HG03558 (cell line): ENCODE results near the gene ABCA2.

ENCODE experiments used
- ATAC-seq: cut with Tn5 transposase; IDR thresholded peaks from one replicate; pipeline ENCODE4 v1.9.1; 2021; ENCODE audit warnings: moderate number of reproducible peaks; ENCODE audit not compliant: unreplicated experiment; ENCODE audit errors: extremely low read depth

Gene ABCA2

DNA sequence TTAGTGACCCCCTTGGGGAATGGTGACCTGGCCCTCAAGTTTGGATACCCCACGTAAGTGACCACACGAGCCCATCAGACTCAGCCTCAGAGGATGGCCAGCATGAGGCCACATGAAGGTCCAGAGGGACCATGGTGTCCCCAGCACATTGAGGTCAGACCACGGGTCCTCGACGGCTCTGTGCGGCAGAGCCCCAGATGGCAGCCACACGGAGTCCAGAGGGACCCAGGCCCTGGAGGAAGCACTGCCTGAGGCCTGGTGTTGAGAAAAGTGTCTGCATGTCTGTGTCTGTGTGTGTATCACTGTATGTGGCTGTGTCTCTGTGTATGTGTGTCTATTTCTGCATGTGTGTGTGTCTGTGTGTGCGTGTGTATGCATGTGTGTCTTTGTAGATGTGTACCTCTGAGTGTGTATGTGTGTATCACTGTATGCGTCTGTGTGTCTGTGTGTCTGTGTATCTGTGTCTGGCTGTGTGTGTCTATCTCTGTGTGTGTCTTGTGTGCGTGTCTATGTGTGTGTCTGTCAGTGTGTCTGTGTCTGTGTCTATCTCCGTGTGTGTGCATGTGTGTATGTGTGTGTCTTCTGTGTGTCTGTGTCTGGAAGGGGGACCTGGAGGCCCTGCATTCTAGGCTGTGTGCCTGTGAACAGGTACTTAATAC lies 44.3 kb downstream of the ABCA2 start:
- ATAC-seq, result no peak

DNA sequence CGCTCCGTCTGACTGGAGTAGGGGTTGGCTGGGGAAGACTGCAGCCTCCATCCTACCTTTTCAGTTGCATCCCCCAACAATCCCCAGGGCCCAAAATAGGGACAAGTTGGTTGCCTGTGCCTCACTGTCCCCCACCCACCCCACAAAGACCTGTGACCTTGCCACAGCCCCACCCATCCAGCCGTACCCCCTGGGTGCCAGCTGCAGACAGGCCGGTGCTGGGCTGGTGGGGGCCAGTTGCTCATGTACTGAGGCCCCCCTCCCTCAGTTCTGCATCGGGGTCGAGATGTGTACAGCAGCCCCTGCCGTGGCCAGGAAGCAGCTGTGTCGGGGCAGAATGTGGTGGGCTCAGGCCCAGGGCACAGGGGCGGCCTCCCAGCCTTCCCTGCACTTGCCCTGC lies 44.9 kb downstream of the ABCA2 start:
- ATAC-seq, result no peak

DNA sequence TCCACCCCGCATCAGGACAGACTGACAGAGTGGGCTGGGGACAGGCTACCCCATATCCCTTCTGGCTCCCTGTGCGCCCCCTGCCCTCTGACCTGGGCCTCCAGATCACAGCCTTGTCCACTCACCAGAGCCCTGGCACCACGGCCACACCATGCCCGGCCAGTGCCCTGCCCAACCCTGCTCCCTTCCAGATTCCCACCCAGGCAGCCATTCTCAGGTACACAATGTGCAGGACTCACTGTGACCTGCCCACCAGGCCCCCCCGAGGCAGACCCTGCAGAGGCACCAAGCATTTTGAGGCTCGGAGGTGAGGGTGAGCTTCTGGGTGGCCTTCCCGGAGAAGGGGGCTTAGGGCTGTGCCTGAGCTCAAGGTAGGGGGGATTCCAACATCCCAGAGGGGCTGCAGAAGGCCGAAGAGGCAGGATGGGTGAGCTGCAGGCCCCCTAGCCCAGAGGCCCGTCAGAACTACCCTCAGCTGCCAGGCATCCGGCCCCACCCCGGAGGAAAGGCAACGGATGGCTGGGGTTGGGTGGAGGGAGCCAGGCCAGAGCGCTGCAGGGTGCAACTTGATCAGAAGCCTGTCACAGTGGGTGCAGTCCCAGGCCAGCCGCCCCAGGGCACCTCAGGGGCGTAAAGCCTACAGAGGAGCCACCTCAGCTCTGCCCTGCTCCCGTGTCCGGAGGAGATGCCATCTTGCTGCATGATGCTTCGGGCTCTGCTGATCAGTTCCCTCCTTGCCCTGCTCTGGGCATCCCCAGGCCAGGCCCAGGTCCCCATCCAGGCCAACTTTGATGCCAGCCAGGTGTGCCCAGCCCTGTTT lies 45.6 kb downstream of the ABCA2 start, which contains the start of gene LCNL1:
LCNL1 (plus strand) TSS at position 762 of the 820 bp plus-strand sequence. CDS start 594 bp downstream, outside the sequence.
- no peak for ATAC-seq

DNA sequence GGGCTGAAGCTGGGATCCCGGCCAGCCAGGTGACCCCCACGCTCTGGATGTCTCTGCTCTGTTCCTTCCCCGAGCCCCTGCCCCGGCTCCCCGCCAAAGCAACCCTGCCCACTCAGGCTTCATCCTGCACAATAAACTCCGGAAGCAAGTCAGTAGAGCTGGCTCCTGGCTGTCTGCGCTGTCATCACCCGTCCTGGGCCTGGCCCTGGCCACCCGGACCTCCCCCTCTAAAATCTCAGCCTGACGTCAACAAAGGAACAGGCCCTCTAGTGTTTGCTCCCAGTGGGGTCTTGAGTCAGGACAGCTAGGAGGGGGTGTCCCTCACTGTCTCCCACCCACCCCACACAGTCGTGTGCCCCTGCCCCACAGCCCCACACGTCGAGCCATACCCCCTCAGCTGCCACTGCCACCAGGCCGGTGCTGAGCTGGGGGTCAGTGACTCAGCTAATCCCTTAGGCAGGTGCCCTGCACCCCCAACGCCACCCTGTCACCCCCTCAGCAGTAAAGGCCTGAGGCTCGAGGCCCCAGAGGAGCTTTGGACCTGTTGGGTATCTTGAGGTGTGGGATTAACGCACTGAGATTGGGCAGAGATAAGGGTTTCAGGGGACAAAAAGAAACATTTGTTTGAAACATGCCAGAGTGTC lies 46.3 kb downstream of the ABCA2 start:
- no peak for ATAC-seq

DNA sequence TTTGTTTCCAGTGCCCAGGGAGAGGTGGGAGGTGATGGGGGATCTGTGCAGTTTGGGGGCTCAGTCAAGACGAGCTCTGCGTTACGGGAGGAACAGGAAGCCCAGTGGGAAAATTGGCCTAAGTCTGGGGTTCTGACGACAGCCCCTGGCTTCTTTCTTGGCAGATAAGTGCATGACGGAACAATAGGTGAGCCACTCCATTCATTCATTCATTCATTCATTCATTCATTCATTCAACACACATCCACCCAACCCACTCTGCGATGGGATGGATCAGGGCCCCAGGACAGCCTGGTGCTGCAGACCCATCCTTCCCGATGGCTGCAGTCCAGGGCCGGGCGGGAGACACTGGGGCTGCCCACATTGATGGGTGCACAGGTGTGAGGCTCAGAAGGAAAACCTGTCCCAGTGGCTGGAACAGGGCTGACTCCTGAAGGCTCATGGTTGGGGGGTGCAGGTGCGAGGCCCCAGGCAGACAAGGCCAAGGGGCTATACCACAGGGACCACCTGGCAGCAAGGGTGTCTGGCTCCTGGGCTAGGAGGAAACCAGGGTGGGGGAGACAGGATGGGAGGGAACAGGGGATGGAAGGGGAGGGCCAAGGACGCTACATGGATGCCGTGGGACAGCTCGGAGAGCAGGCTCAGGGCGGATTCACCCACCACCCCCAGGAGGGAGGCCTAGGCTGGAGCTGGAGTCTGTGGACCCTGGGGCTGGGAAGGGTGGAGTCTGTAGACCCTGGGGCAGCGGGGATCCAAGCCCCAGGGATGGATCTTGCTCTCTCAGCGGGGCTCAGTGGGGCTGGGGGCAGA lies 47.2 kb downstream of the ABCA2 start:
- ATAC-seq, result no peak

DNA sequence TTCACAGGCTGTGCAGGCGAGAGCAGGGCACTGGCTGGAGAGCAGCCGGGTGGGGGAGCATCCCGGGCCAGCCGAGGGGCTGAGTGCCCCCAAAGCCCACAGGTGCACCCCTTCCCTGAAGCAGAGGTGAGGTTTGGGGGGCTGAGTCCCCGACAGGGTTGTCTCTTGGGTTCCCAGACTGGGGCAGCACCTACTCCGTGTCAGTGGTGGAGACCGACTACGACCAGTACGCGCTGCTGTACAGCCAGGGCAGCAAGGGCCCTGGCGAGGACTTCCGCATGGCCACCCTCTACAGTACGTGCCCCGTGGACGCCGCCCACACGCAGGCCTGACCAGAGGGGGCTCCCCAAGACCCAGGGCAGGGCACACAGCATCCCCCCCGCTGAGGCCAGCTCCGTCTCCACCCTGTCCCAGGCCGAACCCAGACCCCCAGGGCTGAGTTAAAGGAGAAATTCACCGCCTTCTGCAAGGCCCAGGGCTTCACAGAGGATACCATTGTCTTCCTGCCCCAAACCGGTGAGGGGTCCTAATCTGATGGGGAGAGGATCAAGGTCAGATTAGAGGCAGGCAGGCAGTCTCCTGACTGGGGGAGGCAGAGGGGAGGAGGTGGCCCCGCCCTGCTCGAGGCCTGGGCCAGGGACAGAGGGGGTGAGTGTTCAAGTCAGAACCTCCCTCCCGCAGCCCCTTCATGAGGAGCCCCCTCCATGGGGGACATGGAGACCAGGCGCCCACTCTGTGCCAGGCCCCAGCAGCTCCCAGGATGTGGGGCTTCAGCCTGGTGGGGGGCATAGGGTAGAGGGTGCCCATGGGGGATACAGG lies 48.1 kb downstream of the ABCA2 start:
- no peak for ATAC-seq

DNA sequence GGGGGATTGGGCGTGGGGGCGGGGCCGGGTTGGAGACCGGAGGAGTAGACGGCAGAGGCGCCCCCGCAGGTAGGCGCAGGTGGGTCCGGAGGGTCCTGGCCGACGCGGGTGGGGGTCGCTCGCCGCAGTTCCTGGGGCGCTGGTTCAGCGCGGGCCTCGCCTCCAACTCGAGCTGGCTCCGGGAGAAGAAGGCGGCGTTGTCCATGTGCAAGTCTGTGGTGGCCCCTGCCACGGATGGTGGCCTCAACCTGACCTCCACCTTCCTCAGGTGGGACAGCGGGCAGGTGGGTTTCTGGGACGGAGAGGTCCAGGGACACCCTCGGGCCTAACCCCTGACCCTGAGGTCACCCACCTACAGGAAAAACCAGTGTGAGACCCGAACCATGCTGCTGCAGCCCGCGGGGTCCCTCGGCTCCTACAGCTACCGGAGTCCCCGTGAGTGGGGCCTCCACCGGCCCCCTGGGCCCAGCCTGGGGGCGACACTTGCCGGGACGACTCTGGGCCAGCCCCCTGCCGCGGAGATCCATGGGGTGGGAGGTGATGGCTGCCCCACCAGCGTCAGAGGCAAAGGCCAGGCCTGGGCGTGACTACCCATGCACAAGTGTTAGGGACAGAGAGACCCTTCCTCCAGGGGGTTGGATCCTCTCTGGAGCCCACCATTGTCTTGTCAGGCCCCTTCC lies 49.0 kb downstream of the ABCA2 start:
- ATAC-seq, result no peak

DNA sequence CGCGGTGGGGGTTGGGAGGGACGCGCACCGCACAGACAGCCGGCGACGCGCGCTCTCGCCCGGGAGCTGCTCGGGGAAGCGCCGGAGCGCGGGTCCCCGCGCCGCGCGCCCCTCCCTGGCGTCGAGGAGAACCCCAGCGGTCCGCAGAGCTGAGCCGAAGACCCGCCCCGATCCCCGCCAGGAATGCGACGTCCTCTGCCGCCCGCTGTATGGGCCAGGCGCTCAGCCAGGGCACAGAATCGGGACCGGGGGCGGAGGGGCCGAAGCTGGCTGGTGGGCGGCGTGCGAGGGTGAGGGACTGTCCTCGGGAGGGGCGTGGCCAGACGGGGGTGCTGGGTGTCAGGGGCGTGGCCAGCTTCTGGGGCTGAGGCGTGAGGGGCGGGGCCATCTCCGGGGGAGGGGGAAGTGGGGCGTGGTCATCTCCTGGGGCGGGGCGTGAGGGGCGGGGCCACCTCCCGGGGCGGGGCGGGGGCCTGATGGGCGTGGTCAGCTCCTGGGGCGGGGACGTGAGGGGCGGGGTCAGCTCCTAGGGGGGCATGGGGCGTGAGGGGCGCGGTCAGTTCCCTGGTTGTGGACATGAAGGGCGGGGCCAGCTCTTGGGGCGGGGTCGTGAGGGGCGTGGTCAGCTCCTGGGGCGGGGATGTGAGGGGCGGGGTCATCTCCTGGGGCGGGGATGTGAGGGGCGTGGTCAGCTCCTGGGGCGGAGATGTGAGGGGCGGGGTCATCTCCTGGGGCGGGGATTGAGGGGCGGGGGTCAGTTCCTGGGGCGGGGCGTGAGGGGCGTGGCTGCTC lies 49.8 kb downstream of the ABCA2 start:
- ATAC-seq, result no peak

DNA sequence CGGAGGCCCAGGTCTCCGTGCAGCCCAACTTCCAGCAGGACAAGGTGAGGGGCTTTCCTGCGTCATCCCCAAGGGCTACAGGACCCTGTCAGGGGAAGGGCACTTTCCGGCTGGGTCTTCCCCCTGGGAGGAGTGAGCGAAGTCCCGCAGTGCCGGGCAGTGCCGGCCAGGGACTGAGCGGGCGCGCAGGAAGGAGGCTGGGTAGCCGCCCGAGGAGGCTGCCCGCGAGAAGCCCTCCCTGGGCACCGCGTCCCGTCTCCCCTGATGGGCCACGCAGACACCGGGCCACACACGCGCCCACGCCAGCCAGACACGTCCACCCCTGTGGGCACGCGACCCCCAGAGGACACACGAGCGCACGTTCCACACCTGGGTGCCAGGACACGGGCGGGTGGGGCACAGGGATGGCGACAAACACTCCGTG lies 50.4 kb downstream of the ABCA2 start:
- no peak for ATAC-seq

DNA sequence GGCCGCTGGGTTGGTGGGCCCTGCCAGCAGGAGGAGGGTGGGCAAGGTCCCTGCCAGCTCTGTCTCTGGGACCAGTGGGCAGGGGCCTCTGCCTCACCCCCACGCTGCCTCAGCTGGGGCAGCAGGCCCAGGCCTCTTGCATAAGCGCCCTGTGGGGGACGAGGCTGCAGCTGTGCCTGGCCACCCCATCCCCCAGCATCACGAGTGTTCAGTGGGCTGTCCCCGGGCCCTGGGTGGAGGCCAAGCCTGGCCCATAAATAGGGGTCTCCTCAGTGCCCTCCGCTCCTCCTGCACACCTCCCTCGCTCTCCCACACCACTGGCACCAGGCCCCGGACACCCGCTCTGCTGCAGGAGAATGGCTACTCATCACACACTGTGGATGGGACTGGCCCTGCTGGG lies 50.8 kb downstream of the ABCA2 start, which contains the start of gene PTGDS:
PTGDS (plus strand) TSS at position 282 of the 400 bp plus-strand sequence; CDS start at position 357, 75 bp downstream.
- ATAC-seq, result no peak

DNA sequence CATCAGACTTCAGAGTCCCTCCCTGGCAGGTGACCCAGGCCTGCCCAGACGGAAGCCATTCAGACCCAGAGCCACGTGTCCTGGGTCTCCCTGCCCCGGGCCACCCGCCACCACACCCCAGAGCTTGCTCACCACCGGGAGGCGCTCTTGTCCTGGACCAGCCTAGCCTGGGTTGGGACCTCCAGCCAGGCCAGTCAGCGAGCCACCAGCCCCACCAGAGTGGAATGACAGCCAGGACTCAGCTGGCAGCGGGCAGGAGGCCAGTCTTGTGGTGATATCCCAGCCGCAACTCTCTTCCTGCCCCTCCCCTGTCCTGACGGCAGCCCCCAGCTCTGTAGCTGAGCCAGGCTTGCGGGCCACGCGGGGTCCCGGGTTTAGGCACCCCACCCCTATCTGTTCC lies 52.4 kb downstream of the ABCA2 start:
- ATAC-seq, result no peak

DNA sequence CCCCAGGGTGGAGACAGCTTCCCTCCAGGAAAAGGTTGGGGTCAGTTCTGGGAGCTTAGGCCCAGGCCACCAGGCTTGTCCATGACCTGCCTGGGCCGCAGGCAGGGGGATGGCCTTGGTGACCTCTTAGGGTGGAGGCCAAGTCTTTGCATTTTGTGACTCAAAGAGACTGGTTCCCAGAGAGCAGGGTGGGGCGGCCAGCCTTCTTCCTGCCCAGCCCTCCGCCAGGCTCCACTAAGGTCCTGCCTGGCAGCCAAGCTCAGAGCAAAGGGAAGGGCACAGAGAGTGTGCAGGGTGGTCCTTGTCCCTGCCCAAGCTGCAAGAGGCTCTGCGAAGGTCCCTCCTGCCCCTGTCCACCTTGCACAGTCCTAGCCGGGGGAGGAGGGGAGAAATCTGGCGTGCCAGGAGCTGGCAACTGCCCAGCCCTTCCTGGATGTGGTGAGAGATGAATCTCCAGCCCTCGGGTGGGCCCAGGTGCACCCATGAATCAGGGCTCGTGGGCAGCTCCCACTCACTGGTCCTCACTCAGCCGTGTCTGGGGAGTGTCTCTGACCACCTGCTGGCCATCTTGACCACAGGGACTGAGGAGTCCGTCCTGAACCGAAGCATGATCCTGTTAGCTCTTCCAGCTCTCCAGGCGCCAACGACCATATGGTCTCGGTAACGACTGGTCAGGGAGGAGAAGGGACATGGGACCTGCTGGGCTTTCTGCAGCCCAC lies 53.1 kb downstream of the ABCA2 start:
- no peak for ATAC-seq

DNA sequence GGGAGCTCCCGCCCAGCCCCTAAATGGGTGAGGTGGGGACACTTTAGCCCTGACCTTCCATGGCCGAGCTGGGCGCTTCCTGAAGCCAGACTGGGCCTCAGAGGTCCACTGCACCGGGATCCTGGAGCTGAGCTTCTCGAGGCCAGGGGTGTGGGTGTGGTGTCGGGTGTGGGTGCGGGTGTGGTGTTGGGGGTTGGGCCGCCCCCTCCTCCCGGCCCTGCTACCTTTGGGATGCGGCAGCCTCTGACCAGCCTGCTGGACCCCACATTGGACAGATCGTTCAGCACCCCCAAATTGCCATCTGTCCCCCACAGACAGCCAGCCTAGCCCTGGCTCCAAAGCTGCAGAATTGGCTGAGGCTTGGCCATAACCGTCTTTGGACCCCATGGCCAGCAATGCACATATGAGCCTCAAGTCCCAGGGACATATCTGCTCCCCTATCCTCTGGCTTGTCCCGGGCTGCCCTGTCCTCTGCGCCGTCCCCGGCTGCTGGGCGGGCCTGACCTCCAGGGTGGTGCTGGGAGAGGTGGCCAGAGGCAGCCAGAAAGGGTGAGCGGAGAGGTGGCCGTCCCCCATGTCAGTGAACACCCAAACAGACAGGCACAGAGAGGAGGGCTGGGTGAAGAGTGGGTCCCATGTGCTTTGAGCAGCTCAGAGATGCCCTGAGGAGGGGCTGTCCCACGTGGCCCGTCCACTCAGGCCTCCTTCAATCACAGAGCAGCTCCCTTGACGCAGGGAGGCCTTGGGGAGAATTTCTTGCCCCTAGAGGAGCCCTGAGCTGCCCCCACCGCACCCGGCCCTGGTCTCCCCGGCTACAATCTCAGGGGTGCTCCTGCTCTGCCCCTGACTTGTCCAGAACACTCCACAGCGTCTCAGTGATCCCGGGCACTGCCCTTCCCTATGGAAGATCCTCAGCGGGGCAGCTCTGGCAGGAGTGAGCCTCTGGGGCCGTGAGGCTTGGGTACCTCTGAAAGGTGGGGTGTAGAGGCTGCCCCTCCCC lies 54.1 kb downstream of the ABCA2 start:
- ATAC-seq, result no peak

DNA sequence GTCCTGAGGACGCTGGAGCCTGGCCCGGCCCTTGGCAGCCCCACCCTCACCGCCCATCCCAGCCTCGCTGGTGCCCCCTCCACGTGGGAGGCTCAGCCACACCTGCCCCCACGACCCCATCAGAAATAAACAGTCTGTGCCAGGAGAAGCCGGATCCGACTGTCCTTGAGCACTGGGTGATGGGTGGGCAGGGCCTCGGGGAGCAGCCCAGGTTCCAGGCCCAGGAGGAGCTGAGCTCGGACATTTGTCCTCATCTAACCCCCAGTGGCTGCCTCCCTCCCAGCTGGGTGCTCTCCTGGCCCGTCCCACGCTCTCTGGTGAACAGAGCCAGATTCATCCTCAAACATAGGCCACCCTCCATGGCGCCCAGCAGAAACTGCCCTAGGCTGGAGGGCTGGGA lies 55.3 kb downstream of the ABCA2 start:
- ATAC-seq, result no peak

DNA sequence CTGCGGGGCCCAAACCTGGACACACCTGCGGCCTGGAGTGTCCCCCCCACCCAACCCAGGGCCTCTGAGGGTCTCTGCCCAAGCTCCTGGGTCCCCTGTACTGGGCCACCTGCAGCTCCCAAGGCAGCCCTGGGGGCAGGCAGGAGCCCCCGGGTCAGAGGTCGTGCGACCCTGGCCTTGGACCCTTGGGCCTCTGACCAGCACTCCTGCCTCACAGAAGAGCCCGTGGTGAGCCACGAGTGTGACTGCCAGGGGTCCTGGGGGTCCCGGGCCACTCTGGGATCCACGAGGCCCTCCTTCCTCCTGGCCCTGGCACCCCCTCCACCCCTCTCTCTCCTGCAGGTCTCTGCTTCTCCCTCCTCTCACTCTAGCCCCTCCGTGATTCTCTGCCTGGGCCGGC lies 55.7 kb downstream of the ABCA2 start:
- no peak for ATAC-seq

DNA sequence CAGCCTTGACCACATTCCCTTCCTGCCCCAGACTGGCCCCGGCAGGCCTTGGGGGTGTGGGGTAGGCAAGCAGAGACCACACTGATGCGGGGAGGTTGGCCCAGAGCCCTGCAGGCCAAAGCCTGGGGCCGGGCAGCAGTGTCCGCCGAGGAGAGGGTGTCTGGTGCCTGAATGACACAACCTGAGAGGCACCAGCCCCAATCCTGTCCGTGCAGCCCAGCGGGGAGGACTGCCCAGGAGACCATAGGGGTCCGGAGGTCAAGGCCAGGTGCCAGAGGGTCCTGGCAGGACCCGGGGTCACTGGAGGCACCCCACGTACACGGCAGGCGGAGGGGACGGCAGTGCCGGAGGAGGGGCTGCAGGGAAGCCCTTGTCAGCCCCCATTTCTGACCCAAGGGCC lies 56.3 kb downstream of the ABCA2 start:
- no peak for ATAC-seq
